NK-92 treated with Interleukin-12 subunit alpha and Interleukin-12 subunit beta, amount 100 ng/mL, for 24 hours (cell line): ENCODE data around the gene MAPK8IP2.
"Not testable (repeated sequence)": the region's sequence is repeated elsewhere in the genome, so short reads cannot be mapped to it uniquely, and the experiment has no call there.

Experiments
- DNase-seq: peaks from one replicate; lab custom pipeline; 2025; lab: John Stamatoyannopoulos, UW

MAPK8IP2 gene

GRCh38 chr22:50635591-50635990 lies 35.0 kb downstream of the MAPK8IP2 start:
- no peak for DNase-seq

GRCh38 chr22:50640296-50640695 lies 39.7 kb downstream of the MAPK8IP2 start:
- DNase-seq: not testable (repeated sequence)

- DNase-seq: no peak
These were observed 40.5 kb downstream of the MAPK8IP2 start for GRCh38 chr22:50640857-50641647.

- DNase-seq: no peak
These were observed 41.4 kb downstream of the MAPK8IP2 start for GRCh38 chr22:50641696-50642607.

GRCh38 chr22:50643021-50643820 lies 42.6 kb downstream of the MAPK8IP2 start:
- not testable (repeated sequence) for DNase-seq

GRCh38 chr22:50643821-50644101 lies 43.2 kb downstream of the MAPK8IP2 start:
- not testable (repeated sequence) for DNase-seq

GRCh38 chr22:50653256-50653655 lies 52.7 kb downstream of the MAPK8IP2 start:
- no peak for DNase-seq

- DNase-seq: not testable (repeated sequence)
These were observed 54.1 kb downstream of the MAPK8IP2 start for GRCh38 chr22:50654664-50655063.

GRCh38 chr22:50656122-50657070 lies 55.8 kb downstream of the MAPK8IP2 start:
- DNase-seq: no peak

- DNase-seq: no peak
These were observed 57.3 kb downstream of the MAPK8IP2 start for GRCh38 chr22:50657925-50658324.

GRCh38 chr22:50659711-50660110 lies 59.1 kb downstream of the MAPK8IP2 start:
- not testable (repeated sequence) for DNase-seq

- no peak for DNase-seq
These were observed 59.7 kb downstream of the MAPK8IP2 start for GRCh38 chr22:50660306-50660705.
